Dedifferentiated amniotic fluid mesenchymal stem cell (primary cell): ENCODE measurements around the gene UCHL5.
"Not testable (repeated sequence)": the region's sequence is repeated elsewhere in the genome, so short reads cannot be mapped to it uniquely, and the experiment has no call there.

Source experiments
- DNase-seq: peaks from one replicate; pipeline ENCODE4 v3.0.0-alpha.2; 2016; ENCODE audit errors: extremely low spot score

The UCHL5 gene

DNA sequence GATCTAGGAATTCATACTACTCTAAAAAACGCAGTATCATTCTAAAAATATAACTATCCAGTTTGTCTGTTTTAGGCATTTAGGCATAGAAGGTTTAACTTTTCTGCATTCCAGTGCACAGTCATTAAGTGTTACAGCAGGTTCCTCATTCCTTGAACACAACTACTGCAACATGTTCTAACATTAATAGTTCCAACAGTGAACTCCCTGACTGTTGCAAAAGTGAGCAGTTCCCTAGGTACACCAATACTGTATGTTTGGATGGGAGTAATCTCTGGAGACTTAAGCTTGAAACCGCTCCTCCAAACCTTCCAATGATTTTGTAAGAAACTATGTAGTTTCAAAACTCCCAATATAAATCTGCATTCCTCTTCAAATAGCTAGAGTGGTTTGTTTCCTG lies 46.2 kb downstream of the UCHL5 start:
- peak; percentile 26 for DNase-seq

DNA sequence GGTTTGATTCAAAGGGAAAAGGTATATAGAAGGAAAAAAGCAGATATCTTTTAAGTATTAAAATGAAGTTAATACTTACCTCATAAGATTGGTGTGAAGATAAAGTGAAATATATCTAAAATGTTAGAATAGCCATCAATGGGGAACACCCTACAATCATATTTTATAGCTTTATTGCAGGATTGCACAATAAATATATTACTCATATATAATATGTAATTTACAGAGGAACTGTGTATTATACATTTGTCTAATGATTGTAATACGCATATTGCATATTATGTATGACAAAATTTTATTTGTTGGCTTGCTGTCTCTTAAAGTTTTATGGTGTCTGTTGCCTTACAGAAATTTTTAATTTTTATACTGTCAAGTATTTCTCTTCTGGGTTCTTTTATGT lies 47.8 kb downstream of the UCHL5 start:
- DNase-seq, result no peak

DNA sequence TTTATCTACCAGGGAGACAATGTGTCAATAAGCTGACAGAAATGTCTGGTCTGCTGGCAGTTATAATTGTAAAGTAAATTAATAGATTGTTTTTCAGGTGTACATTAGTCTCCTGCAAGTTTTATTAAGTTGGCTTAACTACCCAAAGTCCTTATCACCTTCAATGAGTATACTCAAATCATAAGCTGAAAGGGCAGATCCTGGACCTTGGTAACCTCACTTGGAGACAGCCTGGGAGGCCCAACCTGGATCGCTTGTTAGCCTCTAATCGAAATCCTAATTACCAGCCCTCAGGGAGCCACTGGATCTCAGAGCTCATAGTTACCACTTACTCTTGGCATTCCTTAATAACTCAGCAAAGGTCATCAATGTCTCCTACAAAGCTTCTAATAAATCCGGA lies 49.7 kb downstream of the UCHL5 start:
- no peak for DNase-seq

DNA sequence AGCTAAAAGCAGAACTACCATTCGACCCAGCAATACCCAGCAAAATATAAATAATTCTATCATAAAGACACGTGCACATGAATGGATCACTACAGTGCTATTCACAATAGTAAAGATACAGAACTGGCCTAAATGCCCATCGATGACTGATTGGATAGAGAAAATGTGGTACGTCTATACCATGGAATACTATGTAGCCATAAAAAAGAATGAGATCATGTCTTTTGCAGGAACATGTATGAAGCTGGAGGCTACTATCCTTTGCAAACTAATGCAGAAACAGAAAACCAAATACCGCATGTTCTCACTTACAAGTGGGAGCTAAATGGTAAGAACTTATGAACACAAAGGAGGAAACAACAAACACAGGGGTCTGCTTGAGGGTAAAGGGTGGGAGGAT lies 53.4 kb downstream of the UCHL5 start:
- DNase-seq, result no peak

DNA sequence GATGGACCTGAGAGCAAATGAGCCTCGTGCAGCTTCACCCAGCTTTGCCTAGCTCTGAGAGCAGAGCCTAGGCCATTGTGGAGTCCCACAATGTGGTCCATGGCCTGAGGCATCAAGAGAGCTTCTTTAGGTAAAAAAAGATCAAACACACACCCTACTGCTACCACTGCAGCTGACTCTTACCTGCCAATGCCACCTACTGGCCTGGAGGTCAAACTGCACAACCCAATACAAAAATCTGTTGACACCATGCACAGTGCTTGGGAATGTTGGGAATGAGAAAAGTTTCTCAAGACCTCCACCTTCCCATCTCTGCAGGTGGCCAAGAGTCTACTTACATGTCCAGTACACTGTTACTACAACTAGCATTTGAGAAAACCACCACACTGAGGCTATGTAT lies 60.6 kb downstream of the UCHL5 start:
- no peak for DNase-seq

DNA sequence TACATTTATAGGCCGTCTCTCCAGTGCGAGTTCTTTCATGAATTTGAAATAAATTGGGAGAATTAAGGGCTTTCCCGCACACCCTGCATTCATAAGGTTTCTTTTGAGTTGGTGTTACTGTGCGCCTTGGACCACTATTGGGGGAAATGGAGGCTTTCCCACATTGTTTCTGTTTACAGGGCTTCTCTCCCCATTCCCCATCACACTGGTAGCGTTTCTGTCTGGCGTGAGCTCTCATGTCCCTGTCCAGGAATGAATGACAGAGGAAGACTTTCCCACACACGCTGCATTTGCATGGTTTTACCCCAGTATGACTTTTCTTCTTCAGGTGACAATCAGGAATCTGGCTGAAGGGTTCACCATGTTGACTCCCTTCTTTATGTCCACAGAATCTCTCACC lies 65.0 kb downstream of the UCHL5 start:
- DNase-seq, result no peak

DNA sequence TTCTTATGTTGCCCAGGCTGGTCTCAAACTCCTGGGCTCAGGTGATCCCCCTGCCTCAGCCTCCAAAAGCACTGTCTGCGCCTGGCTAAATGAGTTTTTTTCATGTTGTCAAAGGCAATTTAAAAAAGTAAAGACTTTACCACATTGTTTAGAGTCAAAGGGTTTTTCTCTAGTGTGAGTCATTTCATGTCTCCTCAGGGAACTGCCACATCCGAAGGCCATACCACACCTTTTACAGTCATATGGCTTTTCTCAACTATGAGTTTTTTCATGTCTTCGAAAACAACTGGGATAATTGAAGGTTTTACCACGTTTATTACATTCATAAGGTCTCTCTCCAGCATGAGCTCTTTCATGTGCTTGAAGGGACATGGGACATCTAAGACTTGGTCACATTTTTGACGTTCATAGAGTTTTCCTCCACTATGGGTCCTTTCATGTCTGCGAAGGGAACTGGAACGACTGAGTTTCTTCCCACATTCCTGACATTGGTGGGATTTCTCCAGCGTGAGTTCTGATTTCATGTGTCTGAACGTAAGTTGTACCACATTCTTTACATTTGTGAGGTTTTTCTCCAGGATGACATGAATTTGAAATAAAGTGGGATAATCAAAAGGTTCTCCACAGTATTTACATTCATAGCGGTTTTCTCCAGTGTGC lies 65.6 kb downstream of the UCHL5 start:
- DNase-seq, result no peak

DNA sequence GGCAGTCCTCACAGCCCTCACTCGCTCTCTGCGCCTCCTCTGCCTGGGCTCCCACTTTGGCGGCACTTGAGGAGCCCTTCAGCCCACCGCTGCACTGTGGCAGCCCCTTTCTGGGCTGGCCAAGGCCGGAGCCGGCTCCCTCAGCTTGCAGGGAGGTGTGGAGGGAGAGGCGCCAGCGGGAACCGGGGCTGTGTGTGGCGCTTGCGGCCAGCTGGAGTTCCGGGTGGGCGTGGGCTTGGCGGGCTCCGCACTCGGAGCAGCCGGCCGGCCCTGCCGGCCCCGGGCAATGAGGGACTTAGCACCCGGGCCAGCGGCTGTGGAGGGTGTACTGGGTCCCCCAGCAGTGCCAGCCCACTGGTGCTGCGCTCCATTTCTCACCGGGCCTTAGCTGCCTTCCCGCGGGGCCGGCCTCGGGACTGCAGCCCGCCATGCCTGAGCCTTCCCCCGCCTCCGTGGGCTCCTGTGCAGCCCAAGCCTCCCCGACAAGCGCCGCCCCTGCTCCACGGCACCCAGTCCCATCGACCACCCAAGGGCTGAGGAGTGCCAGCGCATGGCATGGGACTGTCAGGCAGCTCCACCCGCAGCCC lies 72.3 kb downstream of the UCHL5 start:
- not testable (repeated sequence) for DNase-seq

DNA sequence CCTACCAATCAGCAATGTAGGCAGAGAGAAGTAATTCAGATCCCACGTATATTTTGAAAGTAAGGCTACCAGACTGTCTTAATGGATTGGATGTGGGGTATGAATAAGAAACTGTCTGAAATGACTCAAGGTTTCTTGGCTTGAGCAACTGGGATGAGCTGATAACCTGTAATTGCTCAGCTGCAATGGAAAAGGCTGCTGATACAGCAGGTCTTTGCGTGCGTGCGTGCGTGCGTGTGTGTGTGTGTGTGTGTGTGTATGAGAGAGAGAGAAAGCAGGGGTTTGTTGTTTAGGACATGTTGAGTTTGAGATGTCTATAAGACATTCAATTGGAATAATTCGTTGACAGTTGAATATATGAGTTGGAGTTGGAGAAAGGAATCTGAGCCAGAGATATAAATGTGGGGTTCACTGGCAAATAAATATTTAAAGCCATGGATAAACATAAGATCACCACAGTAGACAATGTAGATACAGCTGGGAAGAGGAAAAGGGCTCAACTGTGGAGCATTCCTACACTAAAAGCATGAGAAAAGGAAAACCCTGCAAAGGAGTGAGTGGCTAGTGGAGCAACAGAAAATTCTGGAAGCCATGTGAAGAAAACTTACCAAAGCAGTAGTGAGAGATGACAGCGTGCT lies 72.9 kb downstream of the UCHL5 start:
- DNase-seq, result no peak

DNA sequence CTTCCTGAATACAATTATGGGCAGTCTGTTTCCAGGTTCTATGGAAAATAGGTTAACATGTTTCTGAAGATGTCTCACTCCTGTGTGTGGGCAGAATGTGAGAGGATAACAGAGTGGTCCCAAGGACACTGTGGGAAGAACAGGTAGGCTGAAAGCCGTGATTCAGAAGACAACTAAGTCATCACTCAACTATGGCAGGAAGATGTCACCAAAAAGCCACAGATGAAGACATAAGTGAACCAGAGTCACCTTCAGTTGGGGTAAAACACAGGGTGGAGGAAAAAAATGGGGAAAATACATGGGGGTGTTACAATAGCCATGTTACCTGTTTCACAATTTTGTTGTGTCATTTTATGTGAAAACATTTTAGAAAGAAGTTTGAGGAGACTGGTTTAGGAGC lies 75.1 kb downstream of the UCHL5 start:
- DNase-seq, result no peak

DNA sequence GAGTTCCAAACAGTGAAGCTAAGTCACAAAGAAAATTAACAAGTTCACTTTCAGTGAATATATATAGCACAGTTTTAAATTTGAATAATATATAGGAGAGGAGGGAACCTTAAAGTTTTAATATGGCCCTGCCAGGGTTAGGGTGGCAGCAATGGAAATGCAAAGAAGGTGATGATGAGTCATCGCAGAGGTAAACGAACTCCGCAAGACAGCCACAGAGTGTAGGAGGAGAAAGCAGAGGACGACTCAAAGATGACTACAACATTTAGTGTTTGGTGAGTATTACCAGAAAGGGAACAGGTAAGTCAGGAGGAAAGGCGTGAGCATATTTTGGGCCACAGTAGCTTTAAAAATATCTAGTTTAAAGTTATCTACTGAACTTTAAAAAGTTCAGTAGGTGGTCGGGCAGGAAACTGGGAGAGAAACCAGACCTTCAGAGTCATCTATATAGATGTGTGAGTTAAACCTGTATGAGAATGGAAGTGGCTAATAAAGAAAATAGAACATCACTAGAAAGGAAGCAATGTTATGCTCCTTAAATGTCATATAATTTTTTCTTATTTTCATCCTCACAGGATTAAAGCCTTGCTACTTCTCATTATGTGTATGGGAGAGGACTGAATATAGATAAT lies 75.7 kb downstream of the UCHL5 start:
- DNase-seq, result no peak

DNA sequence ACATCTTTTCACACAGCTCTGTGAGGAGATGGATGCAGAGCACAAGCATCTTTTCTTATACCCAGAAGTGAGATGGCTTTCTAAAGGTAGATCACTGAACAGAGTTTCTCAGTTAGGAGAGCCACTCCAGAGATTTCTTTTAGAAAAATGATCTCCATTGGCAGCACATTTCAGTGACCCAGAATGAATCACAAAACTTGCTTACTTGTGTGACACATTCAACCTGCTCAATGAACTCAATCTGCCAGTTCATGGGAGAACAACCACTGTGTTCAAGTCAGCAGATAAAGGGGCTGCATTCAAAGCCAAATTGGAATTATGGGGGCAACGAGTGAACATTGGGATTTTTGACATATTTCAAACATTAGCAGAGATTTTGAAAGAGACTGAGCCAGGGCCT lies 78.3 kb downstream of the UCHL5 start:
- DNase-seq, result no peak

DNA sequence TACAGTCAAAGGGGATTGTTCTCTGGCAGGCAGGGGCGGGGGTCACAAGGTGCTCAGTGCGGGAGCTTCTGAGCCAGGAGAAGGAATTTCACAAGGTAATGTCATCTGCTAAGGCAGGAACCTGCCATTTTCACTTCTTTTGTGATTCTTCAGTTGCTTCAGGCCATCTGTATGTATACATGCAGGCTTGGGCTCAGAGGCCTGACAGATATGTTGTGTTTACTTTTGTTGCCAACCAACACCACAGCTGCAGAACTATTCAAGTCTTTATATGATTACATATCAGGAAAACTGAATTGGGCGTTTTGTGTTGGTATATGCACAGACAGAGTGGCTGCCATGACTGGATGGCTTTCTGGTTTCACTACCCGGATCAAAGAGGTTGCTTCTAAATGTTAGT lies 78.8 kb downstream of the UCHL5 start:
- not testable (repeated sequence) for DNase-seq

DNA sequence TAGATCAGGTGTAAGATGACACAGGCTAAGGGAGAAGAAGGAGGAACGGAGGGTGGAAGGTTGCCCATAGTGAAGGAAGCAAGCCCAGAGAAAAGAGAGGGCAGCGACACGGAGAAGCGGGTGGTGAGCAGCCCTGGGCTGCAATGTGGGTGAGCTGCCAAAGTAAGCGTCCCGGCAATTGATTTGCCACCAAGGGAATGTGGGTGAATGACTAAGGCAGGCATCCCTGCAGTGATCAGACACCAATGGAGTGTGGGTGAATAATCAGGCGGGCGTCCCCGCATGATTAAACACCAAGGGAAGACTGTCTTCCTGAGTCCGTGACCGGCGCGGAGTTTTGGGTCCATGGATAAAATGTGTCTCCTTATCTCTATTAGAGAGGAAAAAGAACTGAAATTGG lies 79.6 kb downstream of the UCHL5 start:
- no peak for DNase-seq

DNA sequence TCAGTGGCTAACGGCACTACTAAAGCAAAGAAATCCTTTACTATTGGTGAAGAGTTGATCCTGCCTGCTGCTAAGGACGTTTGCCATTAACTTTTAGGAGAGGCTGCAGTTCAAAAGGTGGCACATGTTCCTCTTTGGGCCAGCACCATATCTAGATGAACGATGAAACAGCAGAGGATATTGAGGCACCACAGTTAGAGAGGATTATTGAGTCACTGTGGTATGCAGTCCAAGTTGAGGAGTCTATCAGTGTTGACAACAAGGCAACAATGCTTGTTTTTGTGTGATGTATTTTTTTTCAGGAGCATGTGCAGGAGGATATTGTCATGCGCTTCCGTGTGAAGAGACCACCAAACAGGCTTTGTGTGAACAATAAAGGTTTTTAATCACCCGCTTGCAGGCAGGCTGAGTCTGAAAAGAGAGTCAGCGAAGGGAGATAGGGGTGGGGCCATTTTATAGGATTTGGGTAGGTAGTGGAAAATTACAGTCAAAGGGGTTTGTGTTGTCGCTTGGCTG lies 80.9 kb downstream of the UCHL5 start:
- no peak for DNase-seq

DNA sequence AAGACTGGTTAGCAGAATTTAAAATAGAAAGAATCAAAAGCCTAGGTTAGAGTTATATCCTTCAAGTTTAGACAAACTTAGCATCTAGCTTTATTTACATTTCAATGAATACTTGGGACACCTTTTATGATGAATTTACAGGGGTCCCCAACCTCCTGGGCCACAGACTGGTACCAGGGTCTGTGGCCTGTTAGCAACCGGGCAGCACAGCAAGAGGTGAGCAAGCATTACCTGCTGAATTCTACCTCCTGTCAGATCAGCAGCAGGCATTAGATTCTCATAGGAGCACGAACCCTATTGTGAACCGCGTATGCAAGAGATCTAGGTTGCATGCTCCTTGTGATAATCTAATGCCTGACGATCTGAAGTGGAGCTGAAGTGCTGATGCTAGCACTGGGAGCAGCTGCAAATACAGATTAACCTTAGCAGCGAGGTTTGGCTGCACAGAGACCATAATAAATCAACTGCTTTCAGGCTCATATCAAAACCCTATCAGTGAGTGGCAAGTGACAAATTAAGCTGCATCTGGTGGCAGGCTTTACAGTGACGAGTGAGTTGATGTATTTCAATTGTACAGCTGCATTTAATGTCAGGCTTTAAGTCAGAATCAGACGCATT lies 82.0 kb downstream of the UCHL5 start:
- no peak for DNase-seq

DNA sequence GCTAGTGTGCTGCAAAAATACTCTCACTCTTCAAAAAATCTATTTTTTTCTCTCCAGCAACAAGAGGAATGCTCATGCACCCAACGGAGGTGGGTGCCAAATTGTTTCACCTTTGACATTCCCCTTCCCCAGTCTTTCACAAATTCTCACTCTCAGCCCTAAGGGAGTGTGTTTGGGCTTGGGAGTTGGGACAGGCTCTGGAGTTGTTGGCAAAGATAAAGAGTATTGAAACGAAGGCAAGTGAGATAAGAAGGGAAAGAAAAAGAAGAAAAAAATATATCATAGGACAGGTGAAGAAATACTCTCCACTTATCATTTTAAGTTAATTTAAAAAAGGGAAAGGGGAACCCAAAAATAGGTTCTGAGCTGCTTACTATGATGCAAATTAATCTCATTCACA lies 82.6 kb downstream of the UCHL5 start:
- DNase-seq, result no peak

DNA sequence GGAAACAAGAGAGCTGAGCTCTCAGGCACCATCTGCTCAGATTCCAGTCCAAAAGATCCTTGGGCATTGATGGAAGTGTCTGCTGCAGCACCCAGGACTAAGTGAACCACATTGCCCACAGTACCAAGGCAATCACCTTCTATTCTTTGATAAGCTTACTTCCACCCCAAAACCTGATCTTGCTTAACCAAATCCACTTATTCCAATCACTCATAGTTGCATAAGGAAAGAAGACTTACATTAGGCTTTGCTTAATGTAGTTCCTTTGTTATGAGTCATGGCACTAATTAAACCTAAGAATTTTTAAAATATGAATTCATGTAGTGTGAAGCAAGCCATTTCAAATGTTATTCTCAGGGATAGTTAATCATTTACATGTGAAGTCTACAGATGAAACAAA lies 84.5 kb downstream of the UCHL5 start:
- no peak for DNase-seq

DNA sequence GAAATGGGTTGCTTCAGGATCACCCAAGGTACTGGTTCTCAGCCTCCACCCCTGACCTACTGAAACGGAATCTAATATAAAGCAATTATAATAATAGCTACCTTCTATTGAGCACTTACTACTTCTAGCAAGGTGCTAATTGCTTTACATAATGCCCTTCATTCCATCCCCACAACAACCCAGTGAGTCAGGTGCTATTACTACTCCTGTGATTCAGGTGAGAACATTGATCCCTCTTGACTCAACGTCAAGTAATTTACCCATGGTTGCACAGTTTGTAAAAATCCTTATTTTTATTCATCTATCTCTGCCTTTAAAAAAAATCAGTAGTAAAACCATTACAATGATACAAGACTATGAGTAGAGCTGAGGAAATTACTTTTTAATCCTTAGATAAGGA lies 85.2 kb downstream of the UCHL5 start:
- no peak for DNase-seq

DNA sequence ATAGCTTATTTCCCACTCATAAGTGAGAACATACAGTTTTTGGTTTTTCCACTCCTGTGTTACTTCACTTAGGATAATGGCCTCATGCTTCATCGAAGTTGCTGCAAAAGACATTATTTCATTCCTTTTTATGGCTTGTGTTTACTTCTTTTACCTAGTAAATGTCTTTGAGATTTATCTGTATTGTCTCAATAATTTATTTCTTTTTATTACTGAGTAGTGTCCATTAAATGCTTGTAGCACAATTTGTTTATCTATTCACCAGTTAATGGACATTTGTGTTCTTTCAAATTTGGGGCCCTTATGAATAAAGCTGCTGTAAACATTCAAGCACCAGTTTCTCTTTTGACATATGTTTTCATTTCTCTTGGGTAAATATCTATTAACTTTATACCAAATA lies 86.0 kb downstream of the UCHL5 start:
- no peak for DNase-seq

DNA sequence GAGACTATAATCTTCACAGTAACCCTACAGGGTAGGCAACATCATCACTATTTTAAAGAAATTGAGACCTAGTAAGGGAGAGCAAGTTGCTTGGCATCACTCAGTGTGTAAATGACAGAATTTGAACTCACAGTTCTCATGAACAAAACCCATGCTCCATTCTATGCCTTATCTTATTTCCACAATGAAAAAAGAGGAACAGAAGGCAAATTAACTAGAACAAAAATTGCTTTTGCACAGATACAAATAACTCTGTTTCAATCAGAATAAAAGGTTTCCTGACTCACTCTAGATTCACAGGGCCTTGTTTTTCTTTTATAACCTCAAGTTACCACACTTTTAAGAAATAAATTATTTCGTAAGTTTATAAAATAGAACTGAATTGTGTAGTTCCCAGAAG lies 90.1 kb downstream of the UCHL5 start:
- DNase-seq, result no peak

DNA sequence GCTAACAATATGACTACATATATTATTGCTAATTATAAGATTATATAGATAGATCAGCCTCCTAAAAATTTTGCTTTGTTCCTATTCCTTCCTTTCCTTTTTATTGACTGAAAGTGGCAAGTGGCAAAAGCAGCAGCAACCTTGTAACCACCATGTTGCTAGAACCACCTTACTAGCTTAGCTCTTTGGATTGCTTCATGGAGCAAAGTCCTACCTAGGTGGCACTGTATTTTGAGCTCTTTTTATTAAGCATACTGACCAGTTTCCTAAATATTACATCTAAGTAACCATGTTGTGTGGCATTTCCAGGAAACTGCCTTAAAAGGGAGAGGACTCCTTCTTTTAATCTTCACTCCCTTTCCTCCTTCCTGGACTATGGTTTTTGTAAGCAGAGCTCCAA lies 90.8 kb downstream of the UCHL5 start:
- DNase-seq, result no peak

DNA sequence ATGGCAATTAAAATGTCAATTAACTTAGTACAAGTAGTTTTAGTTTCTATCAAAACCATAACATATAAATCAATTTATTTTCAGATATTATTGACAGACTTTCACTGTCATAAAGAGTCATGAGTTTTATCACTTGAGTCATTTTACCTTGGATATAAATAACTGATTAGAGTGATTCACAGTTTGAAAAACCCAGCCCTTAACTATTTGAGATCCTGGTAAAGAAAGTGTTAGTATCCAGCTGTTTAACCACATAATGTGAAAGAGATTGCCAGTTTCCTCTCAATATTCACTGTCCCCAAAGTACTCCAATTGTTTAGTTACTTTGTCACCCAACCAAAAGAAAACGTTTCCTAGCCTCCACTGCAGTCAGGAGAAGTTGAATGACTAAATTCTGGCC lies 91.3 kb downstream of the UCHL5 start:
- DNase-seq, result no peak
